K562 (cell line): ENCODE measurements around the gene ST7.

Source experiments
- EZH2 ChIP-seq: IDR thresholded peaks from 2 replicates; pipeline ENCODE4 v1.6.1; 2012; ENCODE audit warnings: low read depth, mild to moderate bottlenecking, inconsistent platforms, low read length, borderline replicate concordance
- GABPB1 ChIP-seq: sonication (generic); formaldehyde crosslinking; IDR thresholded peaks from 2 replicates; pipeline ENCODE4 v1.8.0; 2022; ENCODE audit warnings: mild to moderate bottlenecking, missing genetic modification reagents
- POLR2A ChIP-seq: fragments of 450-650 bp; conservative IDR thresholded peaks from 2 replicates; pipeline ENCODE4 v1.6.1; 2016
- RFX5 ChIP-seq: IDR thresholded peaks from 2 replicates; pipeline ENCODE4 v1.6.1; 2011; ENCODE audit warnings: low read depth, mild to moderate bottlenecking, improper control_type of control experiment, low read length
- RFX7 ChIP-seq: fragments of 250-450 bp; sonication (Bioruptor Pico); IDR thresholded peaks from 2 replicates; pipeline ENCODE4 v1.5.1; 2021; ENCODE audit warnings: mild to moderate bottlenecking
- SIN3A ChIP-seq, 2 experiments: fragments of 150-350 bp in 1 of 2; IDR thresholded peaks; 2 replicates each; pipeline ENCODE4 v1.6.1; 2011 to 2016; ENCODE audit warnings: borderline replicate concordance in 2 of 2, low read depth in 2 of 2, low read length in 2 of 2, mild to moderate bottlenecking in 2 of 2, moderate library complexity in 2 of 2; ENCODE audit not compliant: control insufficient read depth in 1 of 2
- TARDBP ChIP-seq: fragments of 450-650 bp; IDR thresholded peaks from 2 replicates; pipeline ENCODE4 v1.6.1; 2016
- TEAD4 ChIP-seq, 2 experiments: sonication (generic) in 1 of 2; formaldehyde crosslinking in 1 of 2; IDR thresholded peaks; 2 replicates each; pipeline versions ENCODE4 v1.6.1 to v1.8.0; 2012 to 2022; ENCODE audit warnings: borderline replicate concordance in 1 of 2, inconsistent platforms in 1 of 2, low read length in 1 of 2, mild to moderate bottlenecking in 1 of 2, missing genetic modification reagents in 1 of 2
- ZNF408 ChIP-seq: fragments of 250-450 bp; sonication (Bioruptor Pico); IDR thresholded peaks from 2 replicates; pipeline ENCODE4 v1.4.0; 2020; ENCODE audit warnings: low read depth, mild to moderate bottlenecking, moderate library complexity
- ZNF766 ChIP-seq: fragments of 200-800 bp; sonication (Bioruptor generic); conservative IDR thresholded peaks from 2 replicates; pipeline ENCODE4 v1.6.1; 2016; ENCODE audit warnings: missing genetic modification characterization, missing compliant biosample characterization
- TF ChIP-seq, protein P1 (sequence below): fragments of 450-650 bp; formaldehyde crosslinking; IDR thresholded peaks from 2 replicates; pipeline ENCODE4 v1.4.0; 2020; ENCODE audit warnings: mild to moderate bottlenecking, moderate library complexity
- TF ChIP-seq, protein P2 (sequence below), 3 experiments: IDR thresholded peaks in 2 of 3; conservative IDR thresholded peaks in 1 of 3; 2 replicates each; pipeline ENCODE4 v1.5.1; 2011 to 2012; ENCODE audit warnings: low read length in 3 of 3, mild to moderate bottlenecking in 3 of 3, control low read depth in 2 of 3, improper control_type of control experiment in 1 of 3, inconsistent platforms in 1 of 3, low read depth in 1 of 3, mixed read lengths in 1 of 3, moderate library complexity in 1 of 3; ENCODE audit not compliant: insufficient read depth in 2 of 3
- TF ChIP-seq, protein P3 (sequence below): sonication (generic); formaldehyde crosslinking; IDR thresholded peaks from 2 replicates; pipeline ENCODE4 v1.8.0; 2023; ENCODE audit warnings: missing genetic modification reagents, mild to moderate bottlenecking, borderline replicate concordance

DNA sequence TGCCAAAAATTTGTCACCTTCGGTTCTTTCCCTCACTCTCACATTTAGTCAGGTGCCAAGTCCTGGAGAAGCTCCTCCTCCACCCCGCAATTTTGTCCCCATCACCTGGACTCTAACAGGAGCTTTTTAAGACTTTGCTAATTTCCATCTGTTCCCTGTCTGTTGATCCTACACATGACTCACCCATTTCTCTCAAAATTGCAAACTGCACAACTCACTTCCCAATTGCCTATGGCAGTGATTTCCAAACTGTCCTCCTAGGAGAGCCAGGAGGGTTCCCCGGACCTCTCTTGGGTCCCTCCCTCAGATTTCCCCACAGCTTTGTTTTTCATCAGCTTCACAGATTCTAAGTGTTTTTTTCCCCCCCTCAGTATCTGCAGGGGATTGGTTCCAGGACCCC, 249.2 kb downstream of the ST7 start:
- TF ChIP-seq TEAD4 (IDR thresholded peaks at IDR 0.05; ENCODE audit: low read length) (no peak), TEAD4 (CRISPR knock-in tag; IDR thresholded peaks at IDR 0.05; ENCODE audit: borderline replicate concordance) (no peak), ZNF766 (CRISPR knock-in tag) (no peak), TARDBP (no peak), RFX5 (no peak), SIN3A (IDR thresholded peaks at IDR 0.05; ENCODE audit: borderline replicate concordance in 2 of 2, control insufficient read depth in 1 of 2, low read depth in 2 of 2, low read length in 2 of 2) (no peak), EZH2 (no peak), ZNF408 (CRISPR knock-in tag) (no peak), RFX7 (CRISPR knock-in tag) (no peak), GABPB1 (CRISPR knock-in tag) (no peak), POLR2A (no peak)
- TF ChIP-seq, protein P1, sequence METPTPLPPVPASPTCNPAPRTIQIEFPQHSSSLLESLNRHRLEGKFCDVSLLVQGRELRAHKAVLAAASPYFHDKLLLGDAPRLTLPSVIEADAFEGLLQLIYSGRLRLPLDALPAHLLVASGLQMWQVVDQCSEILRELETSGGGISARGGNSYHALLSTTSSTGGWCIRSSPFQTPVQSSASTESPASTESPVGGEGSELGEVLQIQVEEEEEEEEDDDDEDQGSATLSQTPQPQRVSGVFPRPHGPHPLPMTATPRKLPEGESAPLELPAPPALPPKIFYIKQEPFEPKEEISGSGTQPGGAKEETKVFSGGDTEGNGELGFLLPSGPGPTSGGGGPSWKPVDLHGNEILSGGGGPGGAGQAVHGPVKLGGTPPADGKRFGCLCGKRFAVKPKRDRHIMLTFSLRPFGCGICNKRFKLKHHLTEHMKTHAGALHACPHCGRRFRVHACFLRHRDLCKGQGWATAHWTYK (CRISPR knock-in tag): no peak
- TF ChIP-seq, protein P2, sequence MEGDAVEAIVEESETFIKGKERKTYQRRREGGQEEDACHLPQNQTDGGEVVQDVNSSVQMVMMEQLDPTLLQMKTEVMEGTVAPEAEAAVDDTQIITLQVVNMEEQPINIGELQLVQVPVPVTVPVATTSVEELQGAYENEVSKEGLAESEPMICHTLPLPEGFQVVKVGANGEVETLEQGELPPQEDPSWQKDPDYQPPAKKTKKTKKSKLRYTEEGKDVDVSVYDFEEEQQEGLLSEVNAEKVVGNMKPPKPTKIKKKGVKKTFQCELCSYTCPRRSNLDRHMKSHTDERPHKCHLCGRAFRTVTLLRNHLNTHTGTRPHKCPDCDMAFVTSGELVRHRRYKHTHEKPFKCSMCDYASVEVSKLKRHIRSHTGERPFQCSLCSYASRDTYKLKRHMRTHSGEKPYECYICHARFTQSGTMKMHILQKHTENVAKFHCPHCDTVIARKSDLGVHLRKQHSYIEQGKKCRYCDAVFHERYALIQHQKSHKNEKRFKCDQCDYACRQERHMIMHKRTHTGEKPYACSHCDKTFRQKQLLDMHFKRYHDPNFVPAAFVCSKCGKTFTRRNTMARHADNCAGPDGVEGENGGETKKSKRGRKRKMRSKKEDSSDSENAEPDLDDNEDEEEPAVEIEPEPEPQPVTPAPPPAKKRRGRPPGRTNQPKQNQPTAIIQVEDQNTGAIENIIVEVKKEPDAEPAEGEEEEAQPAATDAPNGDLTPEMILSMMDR (IDR thresholded peaks at IDR 0.05 in 2 of 3, conservative IDR thresholded peaks at IDR 0.05 in 1 of 3; ENCODE audit: insufficient read depth in 2 of 3, low read depth in 1 of 3, low read length in 3 of 3): no peak
- TF ChIP-seq, protein P3, sequence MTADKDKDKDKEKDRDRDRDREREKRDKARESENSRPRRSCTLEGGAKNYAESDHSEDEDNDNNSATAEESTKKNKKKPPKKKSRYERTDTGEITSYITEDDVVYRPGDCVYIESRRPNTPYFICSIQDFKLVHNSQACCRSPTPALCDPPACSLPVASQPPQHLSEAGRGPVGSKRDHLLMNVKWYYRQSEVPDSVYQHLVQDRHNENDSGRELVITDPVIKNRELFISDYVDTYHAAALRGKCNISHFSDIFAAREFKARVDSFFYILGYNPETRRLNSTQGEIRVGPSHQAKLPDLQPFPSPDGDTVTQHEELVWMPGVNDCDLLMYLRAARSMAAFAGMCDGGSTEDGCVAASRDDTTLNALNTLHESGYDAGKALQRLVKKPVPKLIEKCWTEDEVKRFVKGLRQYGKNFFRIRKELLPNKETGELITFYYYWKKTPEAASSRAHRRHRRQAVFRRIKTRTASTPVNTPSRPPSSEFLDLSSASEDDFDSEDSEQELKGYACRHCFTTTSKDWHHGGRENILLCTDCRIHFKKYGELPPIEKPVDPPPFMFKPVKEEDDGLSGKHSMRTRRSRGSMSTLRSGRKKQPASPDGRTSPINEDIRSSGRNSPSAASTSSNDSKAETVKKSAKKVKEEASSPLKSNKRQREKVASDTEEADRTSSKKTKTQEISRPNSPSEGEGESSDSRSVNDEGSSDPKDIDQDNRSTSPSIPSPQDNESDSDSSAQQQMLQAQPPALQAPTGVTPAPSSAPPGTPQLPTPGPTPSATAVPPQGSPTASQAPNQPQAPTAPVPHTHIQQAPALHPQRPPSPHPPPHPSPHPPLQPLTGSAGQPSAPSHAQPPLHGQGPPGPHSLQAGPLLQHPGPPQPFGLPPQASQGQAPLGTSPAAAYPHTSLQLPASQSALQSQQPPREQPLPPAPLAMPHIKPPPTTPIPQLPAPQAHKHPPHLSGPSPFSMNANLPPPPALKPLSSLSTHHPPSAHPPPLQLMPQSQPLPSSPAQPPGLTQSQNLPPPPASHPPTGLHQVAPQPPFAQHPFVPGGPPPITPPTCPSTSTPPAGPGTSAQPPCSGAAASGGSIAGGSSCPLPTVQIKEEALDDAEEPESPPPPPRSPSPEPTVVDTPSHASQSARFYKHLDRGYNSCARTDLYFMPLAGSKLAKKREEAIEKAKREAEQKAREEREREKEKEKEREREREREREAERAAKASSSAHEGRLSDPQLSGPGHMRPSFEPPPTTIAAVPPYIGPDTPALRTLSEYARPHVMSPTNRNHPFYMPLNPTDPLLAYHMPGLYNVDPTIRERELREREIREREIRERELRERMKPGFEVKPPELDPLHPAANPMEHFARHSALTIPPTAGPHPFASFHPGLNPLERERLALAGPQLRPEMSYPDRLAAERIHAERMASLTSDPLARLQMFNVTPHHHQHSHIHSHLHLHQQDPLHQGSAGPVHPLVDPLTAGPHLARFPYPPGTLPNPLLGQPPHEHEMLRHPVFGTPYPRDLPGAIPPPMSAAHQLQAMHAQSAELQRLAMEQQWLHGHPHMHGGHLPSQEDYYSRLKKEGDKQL (CRISPR knock-in tag): no peak
